IPS-11a (cell line): Measurements from ENCODE around the gene CORO1A.
"Not testable (repeated sequence)": the region's sequence is repeated elsewhere in the genome, so short reads cannot be mapped to it uniquely, and the experiment has no call there.

ENCODE experiments used
- H3K4me3 ChIP-seq: one replicate; pipeline ENCODE4 v1.5.1; 2013; ENCODE audit warnings: low read depth, low read length, control low read depth

CORO1A gene

DNA sequence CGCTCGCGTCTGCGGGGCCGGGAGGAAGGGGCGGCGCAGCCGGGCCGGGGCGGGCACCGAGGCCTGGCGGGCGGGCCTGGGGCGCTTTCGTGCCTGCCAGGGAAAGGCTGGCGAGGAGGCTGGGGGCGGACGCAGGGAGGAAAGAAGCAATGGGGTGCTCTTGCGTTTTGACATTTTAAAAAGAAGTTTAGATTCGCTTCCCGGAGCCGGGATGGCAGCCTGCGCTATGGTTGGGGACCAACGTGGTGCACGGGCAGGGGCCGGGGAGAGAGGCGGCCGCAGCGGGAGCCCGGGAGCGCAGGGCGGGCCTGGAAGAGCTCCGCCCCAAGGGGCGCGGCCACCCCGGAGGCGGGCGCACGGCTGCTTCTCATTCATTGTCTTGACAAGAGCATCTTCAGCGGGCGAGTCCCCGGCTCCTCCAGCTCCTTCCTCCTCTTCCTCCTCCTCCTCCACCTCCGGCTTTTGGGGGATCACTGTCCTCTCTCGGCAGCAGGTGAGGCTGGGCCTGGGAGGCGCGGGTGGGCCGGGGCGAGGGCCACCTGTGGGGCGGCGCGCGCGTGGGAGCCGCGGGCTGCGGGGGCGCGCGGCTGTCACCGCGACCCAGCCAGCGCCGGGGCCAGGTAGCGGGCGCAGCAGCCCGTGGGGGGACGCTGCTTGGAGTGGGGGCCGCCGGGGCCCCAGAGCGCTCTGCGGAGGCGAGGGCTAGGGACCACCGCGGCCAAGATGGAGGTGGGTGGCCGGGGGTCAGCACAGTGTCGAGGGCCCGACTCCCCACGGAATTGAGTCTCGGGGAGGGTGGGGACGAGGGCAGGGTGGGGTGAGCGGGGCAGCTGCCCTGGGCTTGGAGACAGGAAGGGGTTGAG is at the start of gene CORO1A:
TSS of gene CORO1A (plus strand) at position 370 of the 863 bp plus-strand sequence. CDS start 1,608 bp downstream, outside the sequence.
- peak within 1 kb of the TSS; percentile 60 for H3K4me3 ChIP-seq

DNA sequence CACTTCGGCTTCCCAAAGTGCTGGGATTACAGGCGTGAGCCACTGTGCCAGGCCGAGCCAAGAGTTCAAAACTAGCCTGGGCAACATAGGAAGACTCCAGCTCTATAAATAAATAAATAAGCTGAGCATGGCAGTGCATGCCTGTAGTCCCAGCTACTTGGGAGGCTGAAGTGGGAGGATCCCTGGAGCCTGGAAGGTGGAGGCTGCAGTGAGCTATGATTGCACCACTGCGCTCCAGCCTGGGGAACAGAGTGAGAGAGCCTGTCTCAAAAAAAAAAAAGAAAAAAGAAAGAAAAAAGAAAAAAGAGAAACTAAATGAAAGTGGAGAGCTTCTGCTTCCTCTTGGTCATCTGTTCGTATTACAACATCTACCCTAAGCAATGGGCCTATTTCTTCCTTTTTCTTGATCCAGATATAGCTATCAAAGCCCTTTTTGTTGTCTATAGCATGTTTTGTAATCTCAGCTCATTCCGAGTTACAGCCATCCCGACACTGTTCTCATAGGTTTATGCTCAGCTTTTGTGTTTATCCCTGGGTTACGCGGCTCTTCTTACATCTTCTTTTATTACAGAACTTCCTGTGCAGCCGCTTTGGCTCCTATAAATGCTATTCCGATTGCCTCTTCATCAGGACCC is 46.3 kb upstream of the CORO1A start:
- H3K4me3 ChIP-seq = no peak overlapping the region

GRCh38 chr16:30137897-30138296 is 45.5 kb upstream of the CORO1A start:
- H3K4me3 ChIP-seq = no peak overlapping the region

DNA sequence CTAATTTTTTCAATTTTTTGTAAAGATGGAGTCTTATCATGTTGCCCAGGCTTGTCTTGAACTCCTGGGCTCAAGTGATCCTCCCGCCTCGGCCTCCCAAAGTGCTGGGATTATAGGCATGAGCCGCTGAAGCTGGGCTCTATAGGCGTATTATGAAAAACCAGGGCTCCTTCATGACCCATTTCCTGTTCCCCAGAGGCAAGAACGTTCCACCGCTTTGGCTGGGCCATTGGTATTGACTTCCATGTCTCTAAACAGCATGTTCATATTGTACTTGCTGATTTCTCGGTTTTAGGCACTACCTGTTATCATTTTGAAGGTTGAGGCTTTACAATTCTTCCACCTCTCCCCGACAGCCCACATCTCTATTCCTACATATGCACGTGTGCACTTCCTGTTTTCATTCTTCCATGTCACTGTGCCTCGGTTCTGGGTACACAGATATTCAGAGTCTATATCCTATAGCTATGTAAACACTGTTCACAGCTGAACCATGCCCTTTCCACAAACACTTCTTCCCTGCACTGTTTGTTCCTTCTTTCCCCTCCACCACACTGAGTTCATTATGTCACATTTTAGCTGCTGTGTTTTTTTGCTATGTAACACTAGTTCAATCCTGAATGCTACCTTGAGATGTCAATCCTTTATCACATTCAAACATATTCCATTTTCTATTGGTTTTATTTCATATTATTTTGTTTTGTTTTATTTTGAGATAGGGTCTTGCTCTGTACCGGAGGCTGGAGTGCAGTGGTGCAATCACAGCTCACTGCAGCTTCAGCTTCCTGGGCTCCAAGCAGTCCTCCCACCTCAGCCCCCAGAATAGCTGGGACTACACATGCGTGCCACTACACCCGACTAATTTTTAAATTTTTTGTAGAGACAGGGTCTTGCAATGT is 43.6 kb upstream of the CORO1A start:
- no peak overlapping the region for H3K4me3 ChIP-seq

- H3K4me3 ChIP-seq = no peak overlapping the region
Observed at GRCh38 chr16:30141750-30142149, 41.7 kb upstream of the CORO1A start.

- H3K4me3 ChIP-seq = no peak overlapping the region
Observed at GRCh38 chr16:30142672-30143346, 40.6 kb upstream of the CORO1A start.

DNA sequence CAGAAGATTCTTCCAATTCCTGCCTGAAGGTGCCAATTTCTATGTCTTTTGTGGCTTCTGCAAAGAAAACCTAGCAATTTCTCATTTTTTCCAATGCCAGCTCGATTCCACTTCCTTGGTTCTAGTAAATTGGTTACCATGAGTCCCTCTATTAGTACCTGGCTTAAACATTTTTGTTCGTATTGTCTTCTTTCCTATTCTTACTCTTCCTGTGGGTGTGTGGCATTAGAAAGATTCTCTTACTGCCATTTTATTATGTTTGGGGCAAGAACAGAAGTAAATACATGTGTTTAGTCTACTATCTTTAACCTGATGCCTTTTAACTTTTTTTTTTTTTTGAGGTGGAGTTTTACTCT is 40.1 kb upstream of the CORO1A start:
- no peak overlapping the region for H3K4me3 ChIP-seq

GRCh38 chr16:30144017-30144416 is 39.4 kb upstream of the CORO1A start:
- H3K4me3 ChIP-seq = no peak overlapping the region

DNA sequence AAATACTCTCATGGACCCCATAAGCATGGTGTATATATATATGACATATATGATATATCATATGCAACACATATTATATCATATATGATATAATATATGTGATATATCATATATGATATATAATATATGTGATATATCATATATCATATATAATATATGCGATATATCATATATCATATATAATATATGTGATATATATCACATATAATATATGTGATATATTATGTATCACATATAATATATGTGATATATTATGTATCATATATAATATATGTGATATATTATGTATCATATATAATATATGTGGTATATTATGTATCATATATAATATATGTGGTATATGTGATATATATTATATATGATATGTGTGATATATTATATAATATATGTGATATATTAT is 38.5 kb upstream of the CORO1A start:
- no peak overlapping the region for H3K4me3 ChIP-seq

DNA sequence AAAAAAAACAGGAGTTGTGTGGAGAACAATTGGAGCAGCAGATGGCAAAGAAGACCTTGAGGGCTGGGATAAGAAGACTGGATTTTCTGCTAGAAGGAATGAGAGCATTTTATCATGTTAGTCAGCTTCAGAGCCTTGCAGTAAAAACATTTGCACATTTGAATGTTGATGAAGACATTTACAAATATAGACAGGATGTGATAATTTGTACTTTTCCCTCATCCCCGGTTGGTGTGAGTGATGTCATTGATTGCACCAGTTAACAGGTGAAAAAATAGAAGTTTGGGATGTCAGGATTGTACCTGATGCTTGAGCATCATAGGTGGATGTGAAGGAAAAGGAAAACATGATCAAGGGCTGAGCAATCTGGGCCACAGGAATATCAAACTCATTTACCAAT is 37.7 kb upstream of the CORO1A start:
- H3K4me3 ChIP-seq = no peak overlapping the region

GRCh38 chr16:30147843-30148510 is 35.4 kb upstream of the CORO1A start:
- H3K4me3 ChIP-seq = no peak overlapping the region

DNA sequence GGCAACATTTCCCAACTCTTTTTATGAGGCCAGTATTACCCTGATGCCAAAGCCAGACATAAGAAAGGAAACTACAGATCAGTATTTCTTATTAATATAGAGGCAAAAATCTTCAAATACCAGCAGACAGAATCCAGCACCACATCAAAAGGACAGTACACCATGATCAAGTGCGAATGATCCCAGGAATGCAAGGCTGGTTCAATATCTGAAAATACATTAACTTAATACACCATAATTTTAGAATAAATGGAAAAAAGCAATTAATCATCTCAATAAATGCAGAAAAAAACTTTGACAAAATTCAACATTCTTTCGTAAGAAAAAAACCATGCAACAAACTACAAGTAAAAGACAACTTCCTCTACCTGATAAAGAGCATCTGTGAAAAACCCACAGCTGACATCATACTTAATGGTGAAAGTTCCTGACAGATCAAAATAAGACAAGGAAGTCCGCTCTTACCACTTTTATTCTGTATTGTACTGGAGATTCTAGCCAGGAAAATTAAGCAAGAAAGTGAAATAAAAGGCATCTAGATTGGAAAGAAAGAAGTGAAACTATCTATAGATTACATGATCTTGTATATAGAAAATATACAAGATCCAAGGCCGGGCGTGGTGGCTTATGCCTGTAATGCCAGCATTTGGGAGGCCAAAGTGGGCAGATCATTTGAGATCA is 34.0 kb upstream of the CORO1A start:
- H3K4me3 ChIP-seq = no peak overlapping the region

DNA sequence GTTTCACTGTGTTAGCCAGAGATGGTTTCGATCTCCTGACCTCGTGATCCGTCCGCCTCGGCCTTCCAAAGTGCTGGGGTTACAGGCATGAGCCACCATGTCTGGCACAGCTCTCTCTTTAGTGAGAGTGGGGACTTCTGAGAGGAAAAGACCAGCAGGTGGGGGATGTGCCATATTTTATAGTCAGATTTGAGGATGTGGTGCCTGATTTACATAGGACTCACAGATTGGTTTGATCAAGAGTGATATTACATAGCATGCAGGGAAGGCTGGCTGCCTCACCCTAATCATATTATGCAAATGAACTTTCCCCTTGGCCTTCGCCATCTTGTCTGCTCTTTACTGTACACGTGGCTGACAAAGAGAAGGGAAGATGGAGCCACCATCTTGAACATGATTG is 32.3 kb upstream of the CORO1A start:
- no peak overlapping the region for H3K4me3 ChIP-seq

DNA sequence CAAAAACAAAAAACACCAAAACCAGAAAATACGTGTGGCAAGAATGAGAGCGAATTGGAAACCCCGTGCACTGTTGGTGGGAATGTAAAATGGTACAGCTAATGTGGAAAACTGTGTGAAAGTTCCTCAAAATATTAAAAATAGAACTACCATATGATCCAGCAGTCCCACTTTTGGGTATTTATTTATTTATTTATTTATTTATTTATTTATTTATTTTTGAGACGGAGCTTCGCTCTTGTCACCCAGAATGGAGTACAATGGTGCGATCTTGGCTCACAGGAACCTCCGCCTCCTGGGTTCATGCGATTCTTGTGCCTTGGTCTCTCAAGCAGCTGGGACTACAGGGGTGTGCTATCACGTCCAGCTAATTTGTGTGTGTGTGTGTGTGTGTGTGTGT is 30.9 kb upstream of the CORO1A start:
- H3K4me3 ChIP-seq = no peak overlapping the region

DNA sequence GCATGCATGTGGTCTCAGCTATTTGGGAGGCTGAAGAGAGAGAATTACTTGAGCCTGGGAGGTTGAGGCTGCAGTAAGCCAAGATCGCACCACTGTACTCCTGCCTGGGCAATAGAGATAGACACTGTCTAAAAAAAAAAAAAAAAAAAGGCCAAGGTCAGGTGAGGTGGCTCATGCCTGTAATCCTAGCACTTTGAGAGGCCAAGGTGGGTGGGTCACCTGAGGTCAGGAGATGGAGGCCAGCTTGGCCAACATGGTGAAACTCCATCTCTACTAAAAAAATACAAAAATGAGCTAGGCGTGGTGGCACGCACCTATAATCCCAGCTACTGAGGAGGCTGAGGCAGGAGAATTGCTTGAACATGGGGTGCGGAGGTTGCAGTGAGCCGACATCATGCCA is 28.2 kb upstream of the CORO1A start:
- no peak overlapping the region for H3K4me3 ChIP-seq

DNA sequence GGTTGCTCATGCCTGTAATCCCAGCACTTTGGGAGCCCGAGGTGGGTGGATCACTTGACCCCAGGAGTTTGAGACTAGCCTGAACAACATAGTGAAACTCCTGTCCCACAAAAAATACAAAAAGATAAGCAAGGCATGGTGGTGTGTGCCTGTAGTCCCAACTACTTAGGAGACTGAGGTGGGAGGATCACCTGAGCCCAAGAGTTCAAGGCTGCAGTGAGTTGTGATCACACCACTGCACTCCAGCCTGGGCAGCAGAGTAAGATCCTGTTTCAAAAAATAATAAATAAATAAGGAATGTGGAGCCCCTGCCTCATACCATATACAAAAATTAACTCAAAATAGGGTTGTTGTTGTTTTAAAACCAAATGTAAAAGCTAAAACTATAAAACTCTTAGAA is 26.2 kb upstream of the CORO1A start:
- H3K4me3 ChIP-seq = no peak overlapping the region

GRCh38 chr16:30163538-30163937 is 19.9 kb upstream of the CORO1A start:
- no peak overlapping the region for H3K4me3 ChIP-seq

DNA sequence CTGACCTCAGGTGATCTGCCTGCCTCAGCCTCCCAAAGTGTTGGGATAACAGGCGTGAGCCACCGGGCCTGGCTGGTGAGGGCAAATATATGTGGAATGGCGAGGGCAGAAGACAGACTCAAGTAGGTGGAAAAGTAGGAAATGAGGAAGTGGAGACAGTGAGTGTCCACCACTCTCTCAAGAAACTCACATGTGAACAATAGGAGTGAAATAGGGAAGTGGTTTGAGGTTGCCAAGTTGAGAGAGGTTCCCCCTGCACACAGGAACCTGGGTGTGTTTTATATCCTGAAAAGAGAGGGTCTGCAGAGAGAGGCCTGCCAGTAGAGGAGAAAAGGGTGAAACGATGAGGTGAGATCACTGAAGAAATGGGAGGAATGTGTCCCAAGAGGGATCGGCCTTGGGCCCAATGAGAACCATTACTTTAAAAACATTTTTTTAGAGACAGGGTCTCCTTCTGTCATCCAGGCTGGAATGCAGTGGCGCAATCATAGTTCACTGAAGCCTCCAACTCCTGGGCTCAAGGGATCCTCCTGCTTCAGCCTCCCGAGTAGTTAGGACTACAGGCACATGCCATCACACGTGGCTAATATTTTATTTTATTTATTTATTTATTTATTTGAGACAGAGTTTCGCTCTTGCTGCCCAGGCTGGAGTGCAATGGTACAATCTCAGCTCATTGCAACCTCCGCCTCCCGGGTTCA is 17.1 kb upstream of the CORO1A start:
- no peak overlapping the region for H3K4me3 ChIP-seq

- not testable (repeated sequence) for H3K4me3 ChIP-seq
Observed at GRCh38 chr16:30168746-30169145, 14.7 kb upstream of the CORO1A start.
